GM21723 (cell line): ENCODE measurements around the gene MARCHF4.

Source experiments
- ATAC-seq: cut with Tn5 transposase; IDR thresholded peaks from one replicate; pipeline ENCODE4 v1.9.1; 2021; ENCODE audit warnings: mild to moderate bottlenecking, moderate library complexity; ENCODE audit not compliant: unreplicated experiment

Gene MARCHF4

GRCh38 chr2:216371721-216372702, at the start of gene MARCHF4:
Gene MARCHF4 (minus strand): TSS chr2:216372483. CDS start chr2:216370260, 2,223 bp downstream.
- no peak for ATAC-seq

- ATAC-seq, result no peak
Observed at GRCh38 chr2:216420367-216421101, 48.3 kb upstream of the MARCHF4 start.

- no peak for ATAC-seq
Observed at GRCh38 chr2:216418981-216419380, 46.7 kb upstream of the MARCHF4 start.

GRCh38 chr2:216416571-216417307, 44.5 kb upstream of the MARCHF4 start:
- no peak for ATAC-seq

DNA sequence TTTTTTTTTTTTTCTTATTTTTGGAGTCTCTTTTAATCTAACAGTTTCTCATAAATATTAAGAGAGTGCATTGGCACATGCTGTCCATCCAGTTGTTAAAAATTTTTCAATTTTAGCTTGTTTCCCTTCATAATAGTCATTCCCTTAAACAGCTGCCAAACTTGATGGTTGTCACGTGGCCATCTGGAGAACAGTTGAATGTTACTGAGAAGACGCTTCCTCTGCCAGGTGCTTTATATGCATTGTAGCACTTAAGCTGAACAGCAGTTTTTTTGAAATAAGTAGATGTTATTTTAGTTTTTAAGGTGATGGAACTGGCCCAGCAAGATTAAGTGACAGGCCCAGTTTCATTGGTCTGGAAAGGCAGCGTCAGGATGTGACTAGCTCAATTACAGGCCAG, 43.3 kb upstream of the MARCHF4 start:
- ATAC-seq, result no peak

DNA sequence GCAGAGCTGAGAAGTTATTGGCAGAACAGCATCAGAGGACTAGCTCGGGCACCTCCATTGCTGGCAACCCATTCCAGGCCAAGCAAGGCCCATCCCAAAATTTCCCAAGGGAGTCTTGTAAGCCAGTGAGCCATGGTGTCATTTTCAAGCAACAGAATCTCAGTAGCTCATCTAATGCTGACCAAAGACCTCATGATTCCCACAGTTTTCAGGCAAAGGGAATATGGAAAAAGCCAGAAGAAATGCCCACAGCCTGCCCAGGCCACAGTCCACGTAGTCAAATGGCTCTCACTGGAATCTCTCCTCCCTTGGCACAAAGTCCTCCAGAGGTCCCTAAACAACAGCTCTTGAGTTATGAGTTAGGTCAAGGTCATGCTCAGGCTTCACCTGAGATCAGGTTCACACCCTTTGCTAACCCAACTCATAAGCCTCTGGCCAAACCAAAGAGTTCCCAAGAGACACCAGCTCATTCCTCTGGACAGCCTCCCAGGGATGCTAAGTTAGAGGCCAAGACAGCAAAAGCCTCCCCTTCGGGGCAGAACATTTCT, 42.6 kb upstream of the MARCHF4 start:
- ATAC-seq, result no peak

- ATAC-seq, result no peak
Observed at GRCh38 chr2:216413882-216414281, 41.6 kb upstream of the MARCHF4 start.

DNA sequence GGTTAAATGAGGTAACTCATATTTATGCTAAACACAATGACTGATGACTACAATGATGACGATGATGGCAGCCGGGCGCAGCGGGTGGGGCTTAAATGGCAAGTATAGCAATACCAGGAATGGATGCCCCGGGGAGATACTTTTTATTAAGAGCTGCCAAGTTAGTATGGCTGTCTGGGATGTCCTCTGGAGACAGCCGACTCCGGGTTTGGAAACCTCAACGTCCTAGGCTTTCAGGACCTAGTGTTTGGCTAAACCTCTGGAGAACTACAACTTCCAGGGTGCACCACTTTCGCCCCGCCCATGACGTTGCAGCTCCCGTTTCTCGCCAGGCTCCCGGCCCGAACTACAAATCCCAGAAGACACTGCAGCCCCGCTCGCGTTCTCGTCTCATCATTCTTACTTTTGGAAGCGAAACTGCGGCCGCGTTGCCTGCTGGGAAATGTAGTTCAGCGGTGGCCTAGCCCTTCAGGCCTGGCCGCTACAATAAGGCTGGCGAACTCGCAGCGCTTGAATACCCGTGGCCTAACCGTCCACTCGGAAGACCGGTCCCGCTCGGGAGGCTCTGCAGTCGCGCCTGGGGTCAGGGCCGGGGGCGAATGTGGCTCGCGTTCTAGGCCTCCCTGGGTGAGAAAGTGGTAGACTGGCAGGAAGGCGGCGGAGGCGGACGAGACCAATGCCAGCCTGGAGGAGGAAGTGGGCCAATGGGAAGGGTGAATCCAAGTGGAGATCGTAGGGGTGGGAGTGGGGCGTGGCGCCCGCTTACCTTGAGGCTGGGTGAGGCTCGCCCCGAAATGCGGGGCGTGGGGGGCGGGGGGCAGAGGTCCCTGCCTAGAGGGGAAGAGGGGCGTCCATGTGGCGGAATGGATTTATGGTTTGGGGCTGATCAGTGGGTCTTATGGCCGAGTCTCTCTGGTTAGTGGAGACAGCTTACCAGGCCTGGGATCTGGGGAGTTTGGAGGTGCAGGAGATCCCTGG, 40.0 kb upstream of the MARCHF4 start, which contains the start of gene SMARCAL1:
SMARCAL1 (plus strand) TSS at position 463 of the 978 bp plus-strand sequence. CDS start 2,221 bp downstream, outside the sequence.
- ATAC-seq, result peak; percentile 94

DNA sequence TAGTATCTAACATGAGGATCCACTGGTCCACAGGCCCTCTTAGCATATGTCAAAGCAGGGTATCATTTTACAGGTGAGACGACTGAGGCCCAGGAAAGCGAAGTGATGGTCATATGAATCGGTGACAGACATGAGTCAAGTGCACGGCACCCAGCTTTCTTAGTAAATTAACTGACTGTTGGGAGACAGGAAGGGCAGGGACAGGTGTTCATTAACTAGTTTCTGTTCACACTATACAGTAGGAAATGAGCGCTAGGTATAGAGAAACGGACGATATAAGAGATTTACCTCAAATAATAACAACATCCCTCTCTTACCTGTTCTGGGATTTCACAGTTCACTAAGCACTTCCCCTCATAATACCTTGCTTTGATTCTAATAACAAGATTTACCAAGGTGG, 38.3 kb upstream of the MARCHF4 start:
- no peak for ATAC-seq

- no peak for ATAC-seq
Observed at GRCh38 chr2:216408426-216409290, 36.4 kb upstream of the MARCHF4 start.

GRCh38 chr2:216406826-216407225, 34.5 kb upstream of the MARCHF4 start:
- ATAC-seq, result no peak

DNA sequence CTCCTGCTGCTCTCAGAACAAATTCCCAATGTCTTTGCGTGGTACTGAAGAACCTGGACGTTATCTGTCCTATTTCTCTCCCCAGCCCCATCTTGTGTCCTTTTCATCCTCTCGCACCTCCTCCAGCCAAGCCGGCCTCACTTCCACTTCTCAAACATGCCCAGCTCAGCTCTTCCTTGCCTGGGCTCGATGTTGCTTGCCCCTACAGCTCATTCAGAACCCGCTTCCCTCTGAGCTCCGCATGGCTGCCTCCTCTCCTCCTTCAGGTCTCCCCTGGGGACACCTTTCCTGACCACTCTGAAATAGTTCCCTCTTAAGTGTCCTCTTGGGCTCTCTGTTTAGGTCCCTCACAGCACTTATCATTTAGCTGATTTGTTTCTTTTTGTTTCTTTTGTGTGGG, 33.3 kb upstream of the MARCHF4 start:
- ATAC-seq, result no peak

- ATAC-seq, result peak; percentile 72
Observed at GRCh38 chr2:216404010-216404618, 31.8 kb upstream of the MARCHF4 start.

GRCh38 chr2:216402751-216403150, 30.5 kb upstream of the MARCHF4 start:
- no peak for ATAC-seq

- ATAC-seq, result no peak
Observed at GRCh38 chr2:216399621-216400020, 27.3 kb upstream of the MARCHF4 start.

DNA sequence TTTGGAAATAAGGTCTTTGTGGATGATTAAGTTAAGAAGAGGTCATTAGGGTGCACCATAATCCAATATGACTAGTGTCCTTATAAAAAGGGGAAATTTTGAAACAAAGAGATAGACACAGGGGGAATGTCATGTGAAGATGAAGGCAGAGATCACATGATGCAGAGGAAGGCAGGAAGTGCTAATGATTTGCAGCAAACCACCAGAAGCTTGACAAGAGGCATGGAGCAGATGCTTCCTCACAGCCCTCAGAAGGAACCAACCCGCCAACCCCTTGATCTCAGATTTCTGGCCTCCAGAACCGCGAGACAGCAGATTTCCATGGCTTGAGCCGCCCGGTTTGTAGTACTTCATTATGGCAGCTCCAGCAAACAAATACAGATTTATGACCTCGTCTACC, 22.6 kb upstream of the MARCHF4 start:
- ATAC-seq, result no peak

DNA sequence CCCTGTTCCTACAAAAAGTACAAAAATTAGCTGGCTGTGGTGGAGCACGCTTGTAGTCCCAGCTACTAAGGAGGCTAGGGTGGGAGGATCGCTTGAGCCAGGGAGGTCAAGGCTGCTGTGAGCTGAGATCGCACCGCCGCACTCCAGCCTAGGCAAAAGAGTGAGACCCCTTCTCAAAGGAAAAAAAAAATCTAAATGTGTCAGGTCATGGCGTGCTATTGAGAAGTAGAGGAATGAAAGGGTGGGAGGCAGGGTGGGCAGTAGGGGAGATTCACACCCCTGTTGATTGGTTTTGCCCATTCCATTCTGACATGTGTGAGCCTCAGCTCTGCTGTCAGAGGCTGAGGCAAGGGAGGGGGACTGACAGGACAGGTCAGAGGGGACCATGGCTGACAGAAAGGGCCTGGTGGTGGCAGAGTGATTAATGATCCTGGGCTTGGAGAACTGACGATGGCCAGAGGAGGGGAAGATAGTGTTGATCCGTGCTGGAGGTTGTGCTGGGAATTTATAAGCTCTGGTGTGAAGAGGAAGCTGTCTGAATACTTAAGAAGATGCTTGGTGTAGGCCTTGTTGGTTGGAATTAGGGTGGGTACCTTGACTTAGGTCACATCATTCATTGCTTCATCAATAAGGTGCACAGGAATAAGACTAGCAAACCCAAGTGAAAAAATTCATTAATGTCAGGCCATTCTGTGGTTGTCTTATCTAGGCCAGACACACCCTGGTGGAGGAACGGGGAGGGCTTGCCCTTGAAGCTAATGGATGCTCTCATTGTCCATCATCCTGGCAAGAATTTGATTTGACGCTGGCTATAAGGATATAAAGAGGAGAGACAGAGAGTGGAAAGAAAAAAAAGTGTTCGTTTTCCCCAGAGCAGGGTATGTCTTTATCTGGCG, 20.9 kb upstream of the MARCHF4 start:
- no peak for ATAC-seq
